CD4-positive, alpha-beta T cell treated with Interferon alpha-2 for 1 hour (primary cell): ENCODE data around the gene ODC1.

Experiments
- DNase-seq, 2 donors: peaks; one replicate each; pipeline ENCODE4 v3.0.0-alpha.2; 2020 to 2022

The ODC1 gene

DNA sequence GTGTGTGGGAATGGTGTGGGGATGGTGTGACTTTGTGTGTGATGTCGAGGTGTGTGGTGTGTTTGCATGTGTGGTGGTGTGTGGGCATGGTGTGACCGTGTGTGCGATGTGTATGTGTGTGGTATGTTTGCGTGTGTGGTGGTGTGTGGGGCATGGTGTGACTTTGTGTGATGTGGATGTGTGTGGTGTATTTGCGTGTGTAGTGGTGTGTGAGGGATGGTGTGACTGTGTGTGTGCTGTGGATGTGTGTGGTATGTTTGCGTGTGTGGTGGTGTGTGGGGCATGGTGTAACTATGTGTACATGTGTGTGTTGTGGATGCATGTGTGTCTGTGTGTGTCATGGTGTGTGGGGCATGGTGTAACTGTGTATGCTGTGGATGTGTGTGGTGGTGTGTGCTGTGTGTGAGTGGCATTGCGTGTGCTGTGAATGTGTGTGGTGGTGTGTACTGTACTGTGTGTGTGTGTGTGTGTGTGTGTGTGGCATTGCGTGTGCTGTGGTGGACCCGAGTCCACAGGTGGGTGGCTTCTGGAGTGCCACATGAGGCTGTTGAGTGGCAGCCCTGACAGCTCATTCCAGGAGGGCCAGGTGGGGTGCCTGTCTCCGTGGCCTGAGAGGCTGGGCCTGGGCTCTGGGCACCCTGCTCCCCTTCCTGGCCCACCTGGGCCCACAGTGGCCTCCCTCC lies 14.7 kb downstream of the ODC1 start:
- no peak for DNase-seq

DNA sequence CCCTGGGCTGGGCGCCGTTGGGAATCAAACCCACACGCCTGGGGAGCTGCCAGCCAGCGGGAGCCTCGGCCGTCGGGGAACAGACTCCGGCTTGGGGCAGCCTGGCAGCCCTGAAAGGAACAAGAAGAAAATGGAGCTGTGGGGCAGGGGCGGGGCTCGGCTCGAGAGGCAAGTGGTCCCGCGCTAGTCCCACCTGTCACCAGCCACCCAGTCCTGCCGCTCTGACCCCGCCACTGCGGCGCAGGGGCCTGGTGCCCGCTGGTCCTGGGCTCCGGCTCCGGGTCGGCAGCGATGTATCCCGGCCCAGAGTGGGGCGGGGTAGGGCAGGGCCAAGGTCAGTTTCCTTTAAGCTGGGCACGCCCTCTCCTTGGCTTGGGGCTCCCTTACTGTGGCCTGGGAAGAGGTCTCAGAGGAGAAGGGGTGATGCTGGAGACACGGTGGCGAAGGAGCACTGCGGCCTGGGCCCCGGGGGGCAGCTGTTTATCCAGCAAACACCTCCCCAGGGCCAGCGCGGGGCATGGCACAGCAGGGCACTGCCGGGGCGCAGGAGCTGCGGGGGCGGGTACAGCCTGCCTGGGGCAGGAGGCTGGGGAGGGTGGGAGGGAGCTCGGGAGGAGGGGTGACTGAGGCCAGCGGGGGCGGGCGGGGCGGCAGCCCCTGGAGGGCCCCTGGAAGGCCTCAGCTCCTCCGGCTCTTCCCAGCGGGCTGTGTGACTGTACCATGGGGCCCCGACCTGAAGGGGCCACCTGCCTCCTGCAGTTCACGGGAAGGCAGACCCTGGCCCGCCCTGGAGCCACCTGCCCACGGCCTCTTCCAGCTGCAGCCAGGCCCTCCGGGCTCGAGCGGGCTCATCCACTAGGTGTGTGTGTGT lies 15.6 kb downstream of the ODC1 start:
- peak; percentile 17 for DNase-seq

DNA sequence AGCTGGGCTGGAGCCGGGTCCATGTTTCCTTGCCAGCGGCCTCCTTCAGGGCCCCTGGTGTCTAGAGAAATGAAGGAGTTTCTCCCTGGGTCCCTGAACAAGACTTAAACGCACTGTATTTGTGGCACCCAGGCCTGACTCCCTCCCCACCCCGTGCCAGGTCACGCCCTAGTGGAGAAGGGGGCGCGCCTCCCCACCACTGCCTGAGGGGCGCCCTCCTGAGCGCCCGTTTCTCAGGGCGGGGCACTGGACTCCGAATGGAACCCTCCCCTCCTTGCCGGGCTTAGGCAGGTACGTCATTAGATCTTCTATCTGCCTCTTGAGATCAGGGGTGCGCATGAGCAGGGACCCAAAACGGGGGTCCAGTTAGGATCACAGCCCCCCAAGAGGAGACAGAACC lies 16.3 kb downstream of the ODC1 start:
- DNase-seq: no peak

DNA sequence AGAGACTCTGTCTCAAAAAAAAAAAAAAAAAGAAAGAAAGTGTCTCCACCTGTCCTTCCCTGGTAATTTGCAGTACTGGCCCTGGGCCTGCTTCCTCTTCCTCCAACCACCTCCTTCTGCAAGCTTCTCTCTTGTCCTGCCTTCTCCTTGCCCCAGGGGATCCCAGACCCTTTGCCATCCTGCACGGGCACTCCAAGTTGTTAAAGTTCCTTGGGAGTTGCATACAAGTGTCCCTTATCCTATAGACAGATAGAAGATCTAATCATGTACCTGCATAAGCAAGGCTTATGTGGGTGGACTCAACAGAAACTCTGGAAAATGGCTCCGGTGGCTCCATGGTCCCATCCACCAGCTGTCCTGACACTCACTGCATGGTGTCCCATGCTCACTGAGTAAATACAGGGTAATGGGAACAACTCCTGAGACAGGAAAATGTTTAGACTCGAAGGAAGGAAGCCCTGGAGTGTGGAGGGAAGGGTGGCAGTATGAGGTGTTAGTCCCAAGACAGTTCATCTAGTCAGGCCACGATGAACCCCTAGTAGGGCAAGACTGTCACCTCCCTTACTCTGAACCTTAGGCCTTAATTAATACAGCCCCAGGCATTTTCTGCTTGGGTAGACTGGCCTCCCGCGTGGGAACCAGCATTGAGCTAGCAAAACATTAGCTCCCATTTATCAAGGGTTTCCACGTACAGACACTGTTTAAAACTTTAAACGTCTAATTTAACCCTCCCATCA lies 17.1 kb downstream of the ODC1 start:
- no peak for DNase-seq

DNA sequence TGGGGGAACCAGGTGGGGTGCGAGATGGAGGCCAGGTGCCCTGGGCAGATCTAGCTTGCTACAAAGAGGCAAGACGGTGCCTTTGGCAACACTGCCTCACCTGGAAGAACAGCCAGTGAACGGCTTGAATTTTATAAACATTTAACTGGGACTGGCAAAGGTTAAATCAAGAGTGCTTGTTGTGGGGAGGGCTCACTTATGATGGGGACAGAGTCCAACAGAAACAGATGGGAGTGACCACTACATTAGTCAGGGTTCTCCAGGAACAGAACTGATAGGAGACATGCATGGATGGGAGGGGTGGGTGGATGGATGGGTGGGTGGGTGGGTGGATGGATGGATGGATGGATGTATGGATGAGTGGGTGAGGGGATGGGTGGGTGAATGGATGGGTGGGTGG lies 19.2 kb downstream of the ODC1 start:
- DNase-seq: no peak

DNA sequence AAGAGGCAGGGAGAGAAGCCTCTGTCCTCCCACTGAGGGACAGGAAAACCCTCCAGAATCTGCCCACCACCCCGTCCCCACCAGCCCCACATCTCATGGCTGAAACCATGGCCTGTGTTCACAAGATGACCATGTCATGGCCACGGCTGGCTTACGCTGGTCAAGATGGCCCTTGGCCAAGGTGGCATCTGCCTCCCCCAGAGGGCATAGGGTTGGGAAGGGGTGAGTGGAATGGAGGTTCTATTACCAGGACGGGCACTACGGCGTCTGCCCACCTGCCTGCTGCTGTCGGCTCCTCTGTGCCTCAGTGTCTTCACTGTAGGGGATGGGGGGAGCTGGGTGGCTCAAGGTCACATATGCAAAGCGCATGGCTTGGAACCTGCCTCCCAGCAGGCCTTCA lies 19.8 kb downstream of the ODC1 start:
- no peak for DNase-seq

DNA sequence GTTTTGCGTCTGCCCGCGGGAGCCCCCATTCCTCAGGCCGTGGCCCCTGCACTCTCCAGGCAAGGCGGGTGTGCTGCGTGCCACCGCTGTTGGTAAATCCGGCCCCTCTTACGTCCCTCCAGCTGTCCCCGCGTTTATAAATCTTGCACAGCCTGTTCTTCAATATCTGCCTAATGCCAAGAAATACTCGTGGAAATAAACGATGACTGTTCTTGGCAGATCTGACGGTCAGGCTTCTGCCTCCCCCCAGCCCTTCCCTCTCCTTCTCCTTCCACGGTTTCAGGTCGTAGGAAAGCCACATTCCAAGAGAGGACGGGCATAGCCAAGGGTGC lies 20.5 kb downstream of the ODC1 start:
- no peak for DNase-seq

DNA sequence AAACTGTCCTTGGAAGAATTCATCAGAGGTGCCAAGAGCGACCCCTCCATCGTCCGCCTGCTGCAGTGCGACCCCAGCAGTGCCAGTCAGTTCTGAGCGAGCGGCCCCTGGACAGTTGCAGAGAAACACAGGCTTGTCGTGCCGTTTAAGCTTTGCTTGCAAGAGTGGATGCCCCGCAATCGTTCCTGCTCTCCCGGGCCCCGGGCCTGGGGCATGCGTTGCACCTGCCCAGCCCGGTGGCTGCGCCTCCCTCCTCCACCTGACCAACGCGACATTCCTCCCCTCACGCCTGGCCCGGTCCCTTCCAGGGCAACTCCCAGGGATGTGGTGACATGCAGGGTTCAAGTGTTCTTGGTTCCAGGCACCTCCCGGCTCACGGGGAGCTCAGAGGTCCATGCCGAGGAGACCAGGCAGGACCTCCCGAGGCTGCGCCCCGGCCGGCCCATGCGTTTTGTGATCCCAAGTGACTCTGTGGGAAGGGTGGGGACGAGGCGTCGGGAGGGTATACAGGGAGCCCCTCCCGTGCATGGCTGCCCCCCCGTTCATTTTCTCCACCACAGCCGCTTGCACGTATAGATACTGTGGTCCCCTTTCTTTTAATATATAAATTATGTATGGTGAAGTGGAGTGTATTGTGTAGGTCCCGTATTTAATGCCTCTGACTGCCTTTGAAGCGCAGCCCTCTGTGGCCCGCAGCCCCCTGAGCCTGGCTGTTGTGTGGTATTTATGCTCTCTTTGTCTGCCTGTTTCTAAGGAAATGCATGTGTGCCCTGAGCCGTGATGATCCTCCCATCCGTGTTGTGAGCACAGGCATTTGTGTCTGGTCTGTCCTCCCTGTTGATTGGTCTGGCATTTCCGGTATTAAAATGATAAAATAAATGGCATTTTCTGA lies 21.2 kb downstream of the ODC1 start:
- DNase-seq: no peak

DNA sequence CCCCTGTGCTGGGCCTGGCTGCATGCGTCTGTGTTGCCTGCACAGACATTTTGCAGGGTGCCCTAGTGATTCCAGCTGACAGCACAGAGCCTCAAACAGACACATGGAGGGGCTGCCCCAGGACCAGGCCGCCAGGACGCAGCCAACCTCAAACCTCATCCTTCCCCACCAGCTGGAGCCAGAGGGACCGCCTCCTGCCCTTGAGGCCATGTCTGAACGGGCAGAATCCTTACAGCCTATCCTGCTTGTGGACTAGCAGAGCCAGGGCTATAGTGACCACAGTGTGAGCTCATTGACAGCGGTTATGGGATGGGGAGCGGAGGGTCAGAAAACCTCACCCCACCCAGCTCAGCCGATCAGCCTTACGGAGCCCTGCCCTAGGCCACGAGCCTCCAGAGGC lies 22.4 kb downstream of the ODC1 start:
- no peak for DNase-seq

DNA sequence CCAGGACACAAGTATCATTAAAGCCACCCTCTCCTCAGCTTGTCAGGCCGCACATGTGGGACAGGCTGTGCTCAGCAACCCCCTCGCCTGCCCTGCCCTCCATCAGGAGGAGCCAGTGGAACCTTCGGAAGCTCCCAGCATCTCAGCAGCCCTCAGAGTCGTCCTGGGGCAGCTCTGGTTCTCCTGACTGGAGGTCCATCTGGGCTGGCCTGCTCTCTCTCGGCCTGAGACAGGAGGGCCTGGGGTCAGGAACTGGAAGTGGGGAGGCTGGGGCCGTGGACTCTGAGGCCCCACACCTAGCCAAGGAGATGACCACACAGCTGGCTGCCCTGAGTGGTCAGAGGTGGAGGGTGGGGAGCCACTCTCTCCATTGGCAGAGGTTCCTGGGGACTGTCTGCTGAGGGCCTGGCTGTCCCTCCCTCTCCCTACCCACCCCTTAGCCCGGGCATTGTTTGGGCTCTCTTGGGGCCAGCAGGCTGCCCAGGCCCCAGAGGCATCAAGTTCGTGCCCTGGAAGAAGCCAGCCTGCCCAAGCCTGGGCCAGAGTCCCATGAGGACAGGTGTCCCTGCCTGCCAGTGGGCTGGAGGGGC lies 23.1 kb downstream of the ODC1 start:
- no peak for DNase-seq

DNA sequence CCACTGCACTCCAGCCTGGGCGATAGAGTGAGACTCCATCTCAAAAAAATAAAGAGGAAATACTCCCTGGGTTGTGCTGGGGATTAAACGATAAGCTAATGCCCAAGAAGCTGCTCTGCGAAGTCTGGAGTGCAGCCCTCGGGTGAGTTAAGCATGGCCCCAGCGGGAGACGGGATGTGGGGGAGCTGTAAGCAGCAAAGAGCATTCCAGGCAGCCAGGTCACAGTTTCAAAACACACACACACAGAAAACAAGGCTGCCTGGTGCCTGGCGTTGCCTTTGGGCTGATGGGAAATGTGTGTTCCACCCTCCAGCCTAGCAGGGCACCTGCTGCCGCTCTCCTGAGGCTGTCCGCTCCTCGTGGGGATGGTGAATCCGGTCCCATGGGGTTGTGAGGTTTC lies 24.1 kb downstream of the ODC1 start:
- DNase-seq: no peak

DNA sequence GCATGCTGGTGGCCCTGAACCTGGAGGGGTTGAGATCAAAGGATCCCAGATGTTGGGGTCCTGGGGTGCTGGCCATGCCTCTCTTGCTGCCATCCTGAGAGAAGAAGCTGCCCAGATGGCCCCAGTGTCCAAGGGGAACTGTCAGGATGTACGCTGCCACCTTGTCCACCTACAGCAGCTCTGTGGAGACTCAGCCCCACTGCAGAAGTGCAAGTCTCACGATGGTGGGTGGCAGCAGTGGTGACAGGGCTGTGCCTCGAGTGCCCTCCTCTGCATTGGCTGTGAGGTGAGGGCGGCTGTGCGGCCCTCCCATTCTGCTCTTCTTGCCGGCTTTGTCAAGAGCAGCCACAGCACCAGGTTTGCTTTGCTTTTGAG lies 24.7 kb downstream of the ODC1 start:
- DNase-seq: no peak

DNA sequence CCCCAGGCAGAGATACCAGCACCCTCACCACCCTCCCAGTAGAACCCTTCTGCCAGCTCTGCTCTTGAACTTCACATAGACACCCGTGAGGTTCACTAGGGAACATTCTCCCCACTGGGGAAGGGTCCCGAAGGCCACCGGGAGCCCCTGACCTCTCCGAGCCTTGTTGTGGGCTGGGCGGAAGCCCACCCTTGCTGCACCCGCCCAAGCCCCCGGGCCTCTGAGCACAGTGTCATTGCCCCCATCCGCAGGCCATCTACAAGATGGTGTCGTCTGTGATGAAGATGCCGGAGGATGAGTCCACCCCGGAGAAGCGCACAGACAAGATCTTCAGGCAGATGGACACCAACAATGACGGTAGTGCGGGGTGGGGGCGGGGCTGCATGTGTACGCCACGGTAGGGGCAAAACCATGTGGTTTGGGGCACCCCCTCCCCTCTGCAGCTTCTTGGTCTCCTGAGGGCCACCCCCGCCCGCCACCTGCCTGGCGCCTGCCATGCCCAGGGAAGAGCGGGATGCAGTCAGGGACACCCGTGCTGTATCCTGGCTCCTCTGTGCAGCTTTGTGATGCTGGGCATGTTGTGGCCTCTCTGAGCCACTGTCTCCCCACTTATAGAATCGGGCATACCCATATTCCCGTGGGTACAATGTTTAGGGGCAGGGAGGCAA lies 25.3 kb downstream of the ODC1 start:
- no peak for DNase-seq

DNA sequence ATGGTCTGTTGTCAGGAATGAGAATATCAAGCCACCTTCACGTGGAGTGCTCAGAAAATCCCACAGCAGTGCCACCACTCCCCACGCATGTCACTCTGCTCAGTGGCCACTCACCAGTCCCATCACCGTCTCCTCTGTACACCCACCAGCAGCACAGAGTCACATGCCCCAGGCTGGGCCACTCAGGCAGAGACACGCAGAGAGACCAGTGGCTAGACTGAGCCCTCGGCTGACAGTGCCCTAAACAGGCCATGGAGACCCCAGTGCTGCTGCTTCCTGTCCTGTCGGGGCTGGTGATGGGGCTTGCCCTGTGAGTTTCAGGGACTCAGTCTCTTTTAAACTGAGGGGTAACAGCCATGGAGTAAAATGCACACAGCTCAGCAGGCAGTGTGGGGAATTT lies 25.9 kb downstream of the ODC1 start:
- DNase-seq: no peak

DNA sequence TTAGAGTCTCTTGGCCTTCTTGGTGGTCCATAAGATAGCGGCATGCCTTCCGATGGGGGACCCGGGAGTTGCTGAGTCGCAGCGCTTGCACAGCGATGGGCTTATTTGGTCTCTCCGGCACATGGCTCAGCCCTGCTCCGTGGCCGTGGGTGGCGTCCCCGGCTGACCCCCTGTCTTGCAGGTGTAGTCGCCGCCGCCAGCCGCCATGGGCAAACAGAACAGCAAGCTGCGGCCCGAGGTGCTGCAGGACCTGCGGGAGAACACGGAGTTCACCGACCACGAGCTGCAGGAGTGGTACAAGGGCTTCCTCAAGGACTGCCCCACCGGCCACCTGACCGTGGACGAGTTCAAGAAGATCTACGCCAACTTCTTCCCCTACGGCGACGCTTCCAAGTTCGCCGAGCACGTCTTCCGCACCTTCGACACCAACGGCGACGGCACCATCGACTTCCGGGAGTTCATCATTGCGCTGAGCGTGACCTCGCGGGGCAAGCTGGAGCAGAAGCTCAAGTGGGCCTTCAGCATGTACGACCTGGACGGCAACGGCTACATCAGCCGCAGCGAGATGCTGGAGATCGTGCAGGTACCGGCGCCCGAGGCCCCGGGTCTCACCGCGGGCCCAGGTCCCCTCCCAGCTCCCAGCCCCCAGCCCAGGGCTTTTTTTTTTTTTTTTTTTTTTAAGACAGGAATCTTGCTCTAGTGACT lies 28.4 kb downstream of the ODC1 start:
- no peak for DNase-seq

DNA sequence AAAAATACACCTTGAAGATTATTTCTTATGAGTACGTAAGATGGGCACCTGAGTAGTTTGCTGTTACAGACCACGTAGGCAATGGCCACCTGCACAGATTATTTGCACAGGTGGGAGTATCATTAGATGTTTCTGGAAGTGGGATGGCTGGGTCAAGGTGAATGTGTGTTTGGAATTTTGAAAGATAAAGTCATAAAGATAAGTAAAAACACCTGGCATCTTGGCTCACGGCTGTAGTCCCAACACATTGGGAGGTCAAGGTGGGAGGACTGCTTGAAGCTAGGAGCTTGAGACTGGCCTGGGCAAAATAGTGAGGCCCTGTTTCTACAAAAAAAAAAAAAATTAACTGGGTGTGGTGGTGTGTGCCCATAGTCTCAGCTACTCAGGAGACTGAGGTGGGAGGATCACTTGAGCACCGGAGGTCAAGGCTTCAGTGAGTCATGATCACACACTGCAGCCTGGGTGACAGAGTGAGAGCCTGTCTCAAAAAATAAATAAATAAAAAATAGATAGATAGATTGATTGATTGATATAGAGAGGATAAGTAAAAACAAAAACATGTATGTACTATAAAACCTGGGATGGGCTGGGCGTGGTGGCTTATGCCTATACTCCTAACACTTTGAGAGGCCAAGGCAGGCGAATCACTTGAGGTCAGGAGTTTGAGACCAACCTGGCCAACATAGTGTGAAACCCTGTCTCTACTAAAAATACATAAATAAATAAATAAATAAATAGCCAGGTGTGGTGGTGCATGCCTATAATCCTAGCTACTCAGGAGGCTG lies 30.4 kb downstream of the ODC1 start:
- DNase-seq: no peak

DNA sequence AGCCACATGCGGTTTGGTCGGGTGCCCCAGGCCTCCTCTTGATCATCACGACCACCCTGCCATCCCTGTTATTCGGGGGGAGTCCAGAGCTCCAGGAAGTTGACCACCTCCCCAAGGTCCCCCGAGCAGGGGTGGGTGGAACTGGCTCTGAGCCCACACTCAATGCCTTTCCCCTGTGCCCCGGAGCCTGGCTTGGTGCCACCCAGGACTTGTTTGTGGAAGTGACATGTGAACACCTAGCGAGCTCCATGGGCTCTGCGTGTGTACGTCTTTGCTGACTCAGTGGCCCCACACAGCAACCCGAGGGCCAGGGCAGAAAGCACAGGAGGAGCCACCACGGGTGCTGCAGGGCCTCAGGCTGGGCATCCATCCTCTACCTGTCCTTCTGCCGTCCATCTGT lies 32.5 kb downstream of the ODC1 start:
- DNase-seq: no peak

DNA sequence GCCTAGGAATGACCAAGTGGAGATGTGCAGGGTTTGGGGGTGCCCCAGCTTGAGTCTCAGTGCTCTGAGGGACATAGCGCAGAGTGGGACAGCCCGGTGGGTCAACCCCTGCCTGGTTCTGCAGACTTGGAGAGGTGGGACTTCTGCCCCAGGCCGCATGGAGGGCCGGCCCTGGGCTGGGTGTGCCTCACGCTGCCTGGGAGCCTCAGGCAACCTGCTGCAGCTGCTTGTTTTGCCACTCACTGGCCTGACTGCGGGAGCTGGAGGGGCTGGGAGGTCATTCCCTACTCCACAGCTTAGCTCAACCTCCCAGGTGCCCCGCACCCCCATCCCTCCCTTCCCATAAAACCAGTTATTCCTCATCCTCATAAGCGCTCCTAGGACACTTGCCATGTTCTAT lies 33.1 kb downstream of the ODC1 start:
- no peak for DNase-seq

DNA sequence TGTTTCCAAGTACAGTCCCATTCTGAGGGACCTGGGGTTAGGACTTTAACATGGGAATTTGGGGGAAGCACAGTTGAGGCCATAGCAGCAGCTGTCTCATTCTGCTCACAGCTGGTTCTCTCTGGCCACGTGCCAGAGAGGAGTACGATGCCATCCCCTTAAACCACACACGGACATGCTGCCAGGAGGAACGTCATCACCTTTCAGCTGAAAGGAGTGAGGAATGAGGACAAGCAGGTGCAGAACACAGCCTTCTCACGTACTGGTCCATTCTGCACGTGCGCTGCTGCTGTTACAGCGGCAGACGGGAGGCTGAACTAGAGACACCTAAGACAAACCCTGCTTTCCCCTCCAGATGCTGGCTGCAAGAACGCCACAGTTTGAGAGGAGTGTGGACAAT lies 33.5 kb downstream of the ODC1 start:
- DNase-seq: no peak

DNA sequence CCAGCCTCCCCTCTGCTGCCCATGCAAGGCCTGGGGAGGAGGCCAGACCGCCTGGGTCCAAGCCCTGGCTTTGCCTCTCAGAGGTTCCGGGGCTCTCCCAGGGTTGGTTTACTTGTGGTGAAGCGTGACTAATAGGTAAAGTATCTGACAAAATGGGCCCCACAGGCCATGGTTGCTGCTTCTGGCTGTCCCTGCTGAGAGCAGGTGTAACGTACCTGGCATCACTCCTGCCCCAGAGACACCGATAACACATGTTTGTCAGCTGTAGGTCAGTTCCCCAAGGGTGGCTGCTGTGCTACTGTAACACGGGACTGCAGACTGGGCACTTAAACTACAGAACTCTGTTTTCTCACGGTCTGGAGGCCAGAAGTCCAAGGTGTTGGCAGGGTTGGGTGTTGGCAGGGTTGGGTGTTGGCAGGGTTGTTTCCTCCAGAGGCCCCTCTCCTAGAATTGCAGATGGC lies 34.1 kb downstream of the ODC1 start:
- DNase-seq: no peak
